BLaER1 treated with 17β-estradiol and CSF1 and Interleukin-3, amounts not matched to agents 10 nM and 100 nM (cell line): ENCODE data around the gene RER1.

Experiments
- H3K27ac ChIP-seq, 11 experiments: shearing (Covaris generic); formaldehyde crosslinking; 2 replicates each; pipeline ENCODE4 v1.8.1; 2022
- H3K27me3 ChIP-seq, 11 experiments: shearing (Covaris generic); formaldehyde crosslinking; 2 replicates each; pipeline ENCODE4 v1.8.1; 2022
- H3K36me3 ChIP-seq, 11 experiments: shearing (Covaris generic); formaldehyde crosslinking; 2 replicates each; pipeline ENCODE4 v1.8.1; 2022
- H3K4me1 ChIP-seq, 10 experiments: shearing (Covaris generic); formaldehyde crosslinking; 2 replicates each; pipeline ENCODE4 v1.8.1; 2022
- H3K4me2 ChIP-seq, 11 experiments: shearing (Covaris generic); formaldehyde crosslinking; 2 replicates each; pipeline ENCODE4 v1.8.1; 2022
- H3K4me3 ChIP-seq, 10 experiments: shearing (Covaris generic); formaldehyde crosslinking; 2 replicates each; pipeline ENCODE4 v1.8.1; 2022
- H3K9ac ChIP-seq, 11 experiments: shearing (Covaris generic); formaldehyde crosslinking; 2 replicates each; pipeline ENCODE4 v1.8.1; 2022
- H3K9me3 ChIP-seq, 11 experiments: shearing (Covaris generic); formaldehyde crosslinking; replicated peaks in 1 of 11; 2 replicates each; pipeline ENCODE4 v1.8.1; 2022
- H4K20me1 ChIP-seq, 11 experiments: shearing (Covaris generic); formaldehyde crosslinking; 2 replicates each; pipeline ENCODE4 v1.8.1; 2022
- Cebpa-rat ChIP-seq, 11 experiments: shearing (Covaris generic); IDR thresholded peaks; 2 replicates each; pipeline ENCODE4 v1.8.1; 2022

The RER1 gene

DNA sequence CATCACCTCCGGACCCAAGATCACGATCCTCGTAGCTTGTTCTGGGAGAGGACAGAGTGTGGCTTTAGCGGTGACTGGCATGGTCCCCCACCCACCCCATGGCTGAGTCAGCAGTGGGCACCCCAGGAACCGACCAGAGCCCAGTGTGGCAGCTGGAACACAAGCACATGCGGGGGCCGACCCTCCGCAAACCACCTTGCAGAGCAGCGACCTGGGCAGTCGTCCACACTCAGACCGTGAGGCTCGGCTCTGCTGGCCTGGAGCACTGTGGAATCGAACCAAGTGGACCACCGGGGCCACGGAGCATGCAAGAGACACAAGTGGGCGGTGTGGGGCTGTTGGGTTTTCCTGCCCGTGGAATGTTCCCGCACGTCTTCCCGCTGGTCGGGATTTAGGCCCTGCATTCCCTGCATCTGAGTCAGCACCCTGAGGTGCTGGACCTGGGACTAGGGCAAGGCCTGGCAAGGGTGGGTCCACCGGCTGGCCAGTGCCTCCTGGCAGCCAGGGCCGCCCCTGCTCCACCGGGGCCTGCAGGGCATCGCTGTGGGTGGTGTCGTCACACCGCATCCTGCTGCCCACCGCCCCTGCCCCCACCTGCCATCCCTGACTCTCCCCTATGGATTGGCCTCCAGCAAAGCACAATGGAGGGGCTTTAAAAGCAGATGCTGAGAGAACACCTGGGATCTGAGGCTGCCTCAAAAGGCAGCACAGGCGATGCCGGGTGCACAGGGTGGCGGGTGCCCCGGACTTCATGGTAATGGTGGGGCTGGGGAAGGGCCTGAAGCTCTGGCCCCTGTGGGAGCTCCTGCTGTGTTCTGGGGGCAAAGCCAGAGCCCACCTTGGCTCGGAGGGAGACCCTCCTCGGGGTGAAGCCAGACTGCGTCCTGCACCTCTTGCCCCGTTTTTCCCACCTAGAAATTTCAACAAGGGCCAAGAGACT, 18.8 kb upstream of the RER1 start:
- H3K4me2 ChIP-seq = no peak overlapping the region

DNA sequence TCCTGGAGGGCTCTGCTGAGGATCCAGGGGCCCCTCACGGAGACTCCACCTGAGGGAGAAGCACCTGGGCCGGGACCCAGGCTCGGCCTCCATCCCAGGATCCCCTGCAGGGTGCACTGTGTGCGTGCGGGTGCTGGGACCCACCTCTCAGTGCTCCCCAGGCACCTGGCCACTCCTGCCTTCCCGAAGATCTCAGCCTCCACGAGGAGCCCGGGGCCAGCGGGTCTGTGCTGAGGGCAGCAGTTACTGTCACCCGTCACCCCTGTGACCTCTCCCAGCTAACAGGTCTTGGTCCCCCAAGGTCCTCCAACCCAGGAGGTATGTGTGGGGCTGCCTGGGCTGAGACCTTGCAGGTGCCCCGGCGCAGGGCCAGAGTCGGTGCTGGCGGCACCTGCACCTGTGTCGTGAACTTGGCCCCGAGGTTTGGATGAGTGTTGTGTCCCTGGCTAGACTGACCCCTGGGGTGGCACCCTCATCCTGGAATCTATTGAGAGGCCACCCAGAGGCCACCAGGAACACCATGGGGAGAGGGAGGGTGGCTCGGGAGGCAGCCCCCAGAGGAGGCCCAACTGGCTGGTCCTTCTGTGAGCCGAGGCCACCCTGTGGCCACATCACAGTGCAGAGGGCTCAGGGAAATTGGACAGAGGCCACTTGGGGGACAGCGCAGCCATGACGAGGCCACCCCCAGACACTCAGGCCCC, 17.9 kb upstream of the RER1 start:
- no peak overlapping the region for H3K9ac ChIP-seq
- H3K4me1 ChIP-seq = peaks cover 14 to 28% (median 24%) of the 10 kb centered on the region in 10 experiments; a peak in 19 of 20 replicates
- H3K27ac ChIP-seq = no peak overlapping the region
- H3K4me3 ChIP-seq = no peak overlapping the region
- H3K4me2 ChIP-seq = peak overlapping the region in 9 of 11 experiments; percentile 67 to 89 (median 86); a peak in 18 of 22 replicates
- no peak for TF ChIP-seq Cebpa-rat (IDR thresholded peaks at IDR 0.05)
- H4K20me1 ChIP-seq = peaks cover 0 to 67% (median 51%) of the 10 kb centered on the region in 11 experiments; a peak in 19 of 22 replicates
- peaks cover 48 to 98% (median 88%) of the 10 kb centered on the region in 11 experiments for H3K27me3 ChIP-seq
- H3K9me3 ChIP-seq = no peaks in the 10 kb centered on the region
- H3K36me3 ChIP-seq = 0 out of 22 replicates have a peak, but pooled peaks cover 0 to 4% (median 0%) of the 10 kb centered on the region in 11 experiments

More for the DNA sequence above, 18.8 kb upstream of the RER1 start:
- peaks cover 14 to 27% (median 22%) of the 10 kb centered on the region in 10 experiments; a peak in 19 of 20 replicates for H3K4me1 ChIP-seq
- peaks cover 0 to 61% (median 43%) of the 10 kb centered on the region in 11 experiments; a peak in 19 of 22 replicates for H4K20me1 ChIP-seq
- H3K9me3 ChIP-seq = no peaks in the 10 kb centered on the region
- TF ChIP-seq Cebpa-rat (IDR thresholded peaks at IDR 0.05) = no peak
- H3K36me3 ChIP-seq = 0 out of 22 replicates have a peak, but pooled peaks cover 0 to 4% (median 0%) of the 10 kb centered on the region in 11 experiments
- no peak overlapping the region for H3K9ac ChIP-seq
- peaks cover 47 to 96% (median 79%) of the 10 kb centered on the region in 11 experiments for H3K27me3 ChIP-seq
- H3K4me3 ChIP-seq = no peak overlapping the region
- no peak overlapping the region for H3K27ac ChIP-seq

DNA sequence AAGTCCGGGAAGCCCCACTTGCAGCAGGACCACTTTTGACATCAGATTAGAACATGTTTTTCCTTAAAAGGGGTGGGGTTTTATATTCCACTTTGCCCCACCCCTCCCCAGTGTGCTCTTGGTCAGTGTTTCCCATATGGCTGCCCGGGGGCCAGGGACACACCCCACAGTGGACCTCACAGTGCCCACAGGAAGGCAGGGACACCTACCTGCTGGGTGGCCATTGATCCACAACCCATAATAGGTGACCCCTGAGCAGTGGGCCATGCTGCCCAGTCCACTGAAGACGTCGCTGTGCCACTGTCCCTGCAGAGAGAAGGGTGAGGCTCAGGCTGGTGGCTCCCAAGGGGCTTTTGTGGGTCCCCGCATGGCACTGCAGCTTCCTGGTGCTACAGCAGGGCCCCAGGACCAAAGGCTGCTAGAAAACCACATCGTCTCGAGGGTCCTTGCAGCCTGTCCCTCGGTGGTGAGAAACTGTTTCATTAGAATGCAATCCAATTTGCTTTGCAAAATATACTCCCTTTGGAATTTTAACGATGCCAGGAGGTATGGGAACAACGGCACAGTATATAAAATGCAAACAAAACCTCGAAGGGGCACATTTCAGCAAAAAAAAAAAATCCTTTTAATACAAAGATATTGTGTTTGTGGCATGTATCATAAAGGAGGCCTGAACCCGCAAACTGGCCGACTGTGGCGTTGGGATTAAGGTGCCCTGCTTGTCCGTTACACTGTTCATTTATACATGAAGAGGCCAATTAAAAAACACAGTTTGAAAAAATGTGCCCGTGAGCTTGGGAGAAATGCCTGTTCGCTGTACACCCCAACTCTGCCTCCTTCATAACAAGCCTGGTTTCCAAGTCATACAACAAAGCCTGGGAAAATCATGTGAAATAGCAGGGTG, 17.1 kb upstream of the RER1 start:
- Histone ChIP-seq H3K27me3 (peaks cover 56 to 100% (median 96%) of the 10 kb centered on the region in 11 experiments), H3K27ac (no peak overlapping the region), H3K4me3 (no peak overlapping the region; a peak in 2 of 20 replicates), H4K20me1 (peaks cover 0 to 75% (median 53%) of the 10 kb centered on the region in 11 experiments; a peak in 19 of 22 replicates), H3K9ac (peak overlapping the region in 5 of 11 experiments; percentile 9 to 44 (median 39); a peak in 5 of 22 replicates), H3K9me3 (no peaks in the 10 kb centered on the region), H3K4me1 (peaks cover 21 to 36% (median 32%) of the 10 kb centered on the region in 10 experiments), H3K36me3 (0 out of 22 replicates have a peak, but pooled peaks cover 0 to 4% (median 0%) of the 10 kb centered on the region in 11 experiments), H3K4me2 (peak overlapping the region; percentile 47 to 89 (median 82); a peak in 21 of 22 replicates)
- TF ChIP-seq Cebpa-rat (IDR thresholded peaks at IDR 0.05) = no peak; a peak in 1 of 22 replicates

DNA sequence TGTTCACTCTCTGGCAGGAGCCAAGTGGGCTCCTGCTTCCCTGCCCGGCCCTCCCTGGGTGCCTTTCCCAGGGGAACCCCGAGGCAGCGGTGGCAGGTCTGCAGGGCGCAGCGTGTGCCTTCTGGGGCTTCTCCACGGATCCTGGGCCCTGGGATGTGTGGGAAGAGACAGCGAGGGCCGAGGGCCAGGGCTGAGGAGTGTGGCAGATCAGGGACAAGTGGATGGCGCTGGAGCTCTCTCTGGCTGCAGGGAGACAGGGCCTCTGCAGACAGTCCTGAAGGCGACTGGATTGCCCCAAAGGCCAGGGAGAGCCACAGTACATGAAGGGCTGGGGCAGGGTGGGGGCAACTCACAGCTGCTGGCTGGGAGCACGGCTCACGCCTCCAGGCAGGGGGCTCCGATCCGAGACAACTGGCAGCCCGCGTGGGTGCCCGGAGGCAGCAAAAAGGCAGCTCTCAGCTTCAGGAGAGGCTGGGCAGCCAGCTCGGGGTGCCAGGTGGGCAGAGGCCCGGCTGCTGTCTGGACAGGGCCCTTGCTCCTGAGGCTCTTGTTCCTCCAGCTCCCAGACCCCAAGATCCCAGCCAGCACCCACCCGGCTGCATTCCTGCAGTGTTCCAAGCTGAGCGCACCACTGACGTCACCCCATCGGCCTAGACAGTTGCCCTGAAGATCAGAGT, 16.3 kb upstream of the RER1 start:
- Histone ChIP-seq H3K9me3 (no peaks in the 10 kb centered on the region), H3K36me3 (no peaks in the 10 kb centered on the region), H3K9ac (peak overlapping the region in 7 of 11 experiments; percentile 6 to 44 (median 34); a peak in 6 of 22 replicates), H3K4me2 (peak overlapping the region in 10 of 11 experiments; percentile 54 to 89 (median 84); a peak in 18 of 22 replicates), H3K4me1 (peaks cover 28 to 45% (median 40%) of the 10 kb centered on the region in 10 experiments), H3K27me3 (peaks cover 65 to 100% (median 96%) of the 10 kb centered on the region in 11 experiments), H3K27ac (no peak overlapping the region), H3K4me3 (no peak overlapping the region; a peak in 1 of 20 replicates), H4K20me1 (peaks cover 0 to 84% (median 60%) of the 10 kb centered on the region in 11 experiments; a peak in 19 of 22 replicates)
- TF ChIP-seq Cebpa-rat (IDR thresholded peaks at IDR 0.05) = no peak

DNA sequence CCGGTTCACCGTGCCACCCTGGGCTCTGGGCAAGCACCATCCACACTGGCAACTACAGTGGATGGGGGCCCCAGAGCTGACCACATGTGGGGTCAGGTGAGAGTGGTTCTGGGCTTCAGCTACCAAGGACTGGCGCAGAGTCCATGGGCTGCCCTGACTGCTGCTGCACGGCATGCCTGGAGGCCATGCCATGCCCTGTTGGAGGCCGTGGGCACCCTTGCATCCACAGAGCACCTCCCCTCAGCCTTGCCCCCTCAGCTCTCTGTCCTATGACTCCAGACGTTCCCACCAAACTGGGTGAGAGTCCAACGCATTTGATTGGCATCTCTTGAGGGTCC, 15.7 kb upstream of the RER1 start:
- no peak for TF ChIP-seq Cebpa-rat (IDR thresholded peaks at IDR 0.05)
- H3K4me2 ChIP-seq = peak overlapping the region in 8 of 11 experiments; percentile 67 to 89 (median 84); a peak in 9 of 22 replicates
- no peaks in the 10 kb centered on the region for H3K36me3 ChIP-seq
- no peak overlapping the region for H3K4me3 ChIP-seq
- H3K27ac ChIP-seq = no peak overlapping the region
- peaks cover under 1 to 89% (median 65%) of the 10 kb centered on the region in 11 experiments; a peak in 19 of 22 replicates for H4K20me1 ChIP-seq
- peaks cover 70 to 100% (median 98%) of the 10 kb centered on the region in 11 experiments for H3K27me3 ChIP-seq
- H3K4me1 ChIP-seq = peaks cover 32 to 48% (median 41%) of the 10 kb centered on the region in 10 experiments
- peak overlapping the region in 1 of 11 experiments; percentile 44; a peak in 1 of 22 replicates for H3K9ac ChIP-seq
- no peaks in the 10 kb centered on the region for H3K9me3 ChIP-seq

DNA sequence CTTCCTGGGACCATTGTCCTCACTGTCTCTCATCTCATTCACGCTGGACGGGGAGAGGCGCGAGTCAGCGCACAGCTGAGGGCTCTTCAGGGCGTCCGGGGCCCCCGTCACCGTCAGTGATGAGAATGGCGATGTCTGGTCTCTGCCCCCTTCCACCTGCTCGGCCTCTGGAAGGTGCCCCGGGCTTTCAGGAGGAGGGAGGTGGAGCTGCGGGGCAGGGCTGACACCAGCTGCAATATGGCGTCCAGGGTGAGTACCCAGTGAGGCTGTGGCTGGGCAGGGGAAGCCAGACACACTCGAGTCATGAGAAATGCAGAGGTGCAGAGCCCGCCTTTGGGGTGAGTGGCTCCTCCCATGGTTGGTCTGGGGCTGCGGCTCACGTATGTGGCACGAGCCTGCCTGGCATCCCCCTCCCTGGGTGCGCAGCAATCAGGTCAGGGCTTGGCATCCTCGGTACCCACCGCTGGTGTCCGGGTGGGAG, 15.3 kb upstream of the RER1 start:
- H3K9me3 ChIP-seq = no peaks in the 10 kb centered on the region
- H3K4me1 ChIP-seq = peaks cover 36 to 52% (median 45%) of the 10 kb centered on the region in 10 experiments

DNA sequence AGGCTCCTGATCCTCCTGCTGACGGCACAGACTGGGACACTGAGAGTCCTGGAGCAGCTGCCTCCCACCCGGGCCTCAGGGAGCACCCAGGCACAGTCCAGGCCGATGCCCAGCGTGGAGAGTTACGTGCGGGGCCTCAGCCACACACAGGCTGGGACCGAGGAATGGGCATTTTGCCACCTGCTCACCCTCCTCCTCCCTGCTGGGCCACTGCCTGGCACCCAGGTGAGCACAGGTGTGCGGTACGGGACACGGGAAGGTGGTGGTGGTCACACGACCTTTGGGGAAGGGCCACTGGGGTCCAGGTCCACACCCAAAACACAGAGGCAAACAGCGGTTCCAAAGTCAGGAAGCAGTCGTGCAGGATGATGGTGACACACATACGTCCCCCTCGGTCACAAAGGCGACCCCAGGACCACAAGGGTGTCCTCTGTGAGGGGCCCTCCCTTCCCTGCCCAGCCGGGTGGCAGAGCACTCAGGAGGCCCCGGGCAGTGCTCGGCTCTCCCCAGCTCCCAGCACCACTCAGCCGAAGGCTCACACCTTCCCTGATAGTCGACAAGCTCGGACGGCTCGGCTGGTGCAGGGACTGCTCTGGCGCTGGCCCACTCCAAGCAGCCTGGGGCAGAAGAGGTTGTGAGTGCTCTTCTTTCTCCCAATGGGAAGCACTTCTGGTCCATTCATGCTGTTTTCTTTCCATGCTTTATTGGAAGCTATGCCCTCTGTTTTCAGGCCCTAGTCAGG, 14.5 kb upstream of the RER1 start:
- no peak for TF ChIP-seq Cebpa-rat (IDR thresholded peaks at IDR 0.05)
- no peak overlapping the region for H3K27ac ChIP-seq
- H3K27me3 ChIP-seq = peaks cover 72 to 96% (median 94%) of the 10 kb centered on the region in 11 experiments
- H4K20me1 ChIP-seq = peaks cover 8 to 98% (median 74%) of the 10 kb centered on the region in 11 experiments; a peak in 20 of 22 replicates
- H3K4me1 ChIP-seq = peaks cover 44 to 60% (median 52%) of the 10 kb centered on the region in 10 experiments
- H3K36me3 ChIP-seq = no peaks in the 10 kb centered on the region
- H3K9me3 ChIP-seq = no peaks in the 10 kb centered on the region
- H3K4me3 ChIP-seq = no peak overlapping the region
- H3K4me2 ChIP-seq = no peak overlapping the region
- no peak overlapping the region for H3K9ac ChIP-seq

More for the DNA sequence above, 15.3 kb upstream of the RER1 start:
- Histone ChIP-seq H3K4me3 (no peak overlapping the region), H3K27me3 (peaks cover 72 to 100% (median 98%) of the 10 kb centered on the region in 11 experiments), H3K36me3 (no peaks in the 10 kb centered on the region), H3K27ac (no peak overlapping the region), H3K9ac (no peak overlapping the region), H4K20me1 (peaks cover 4 to 93% (median 69%) of the 10 kb centered on the region in 11 experiments; a peak in 20 of 22 replicates), H3K4me2 (no peak overlapping the region)
- TF ChIP-seq Cebpa-rat (IDR thresholded peaks at IDR 0.05) = no peak
